Mesothelial cell of epicardium (in vitro differentiated cells): ENCODE measurements around the gene OR12D3. TPM values are rescaled to one million over a fixed set of nuclear protein-coding genes. Genes with fewer than 3 reads are reported as not detected.

Experiments used
- DNase-seq, 2 experiments: peaks; one replicate each; pipeline ENCODE4 v3.0.0; 2021; ENCODE audit warnings: low spot score in 2 of 2; ENCODE audit not compliant: unreplicated experiment in 2 of 2
- H3K27ac Mint-ChIP-seq: 2 replicates; pipeline ENCODE4 v1.8.0; 2021; ENCODE audit warnings: mixed read lengths
- H3K27me3 Mint-ChIP-seq: 2 replicates; pipeline ENCODE4 v1.8.0; 2021; ENCODE audit warnings: low read depth, mixed read lengths
- H3K36me3 Mint-ChIP-seq: 2 replicates; pipeline ENCODE4 v1.8.0; 2021; ENCODE audit warnings: mixed read lengths
- H3K4me1 Mint-ChIP-seq: 2 replicates; pipeline ENCODE4 v1.8.0; 2021; ENCODE audit warnings: mixed read lengths
- H3K4me3 Mint-ChIP-seq: 2 replicates; pipeline ENCODE4 v1.8.0; 2021; ENCODE audit warnings: mild to moderate bottlenecking, moderate library complexity, mixed read lengths
- H3K9me3 Mint-ChIP-seq: 2 replicates; pipeline ENCODE4 v1.8.0; 2021; ENCODE audit warnings: mixed read lengths
- CTCF ChIP-seq: fragments of 200-600 bp; sonication (generic); IDR thresholded peaks from one replicate; pipeline ENCODE4 v1.5.0; 2021; ENCODE audit warnings: antibody characterized with exemption; ENCODE audit not compliant: unreplicated experiment
- total RNA-seq: library from RNA; stranded (reverse); gene quantifications from 3 replicates; pipeline ENCODE4 v1.2.1, GENCODE V29; 2021

The OR12D3 gene
- total RNA-seq, 1 donor from 2014 or later, result not detected

GRCh38 chr6:29399525-29399924, 24.4 kb upstream of the OR12D3 start:
- no peak overlapping the region for H3K27ac Mint-ChIP-seq
- H3K36me3 Mint-ChIP-seq, result no peaks in the 10 kb centered on the region
- no peak overlapping the region for H3K4me3 Mint-ChIP-seq
- DNase-seq, result no peak
- H3K27me3 Mint-ChIP-seq, result peaks cover 52% of the 10 kb centered on the region
- H3K9me3 Mint-ChIP-seq, result no peaks in the 10 kb centered on the region
- no peak for TF ChIP-seq CTCF
- no peaks in the 10 kb centered on the region for H3K4me1 Mint-ChIP-seq

- Mint-ChIP-seq H3K4me3 (no peak within 1 kb of the TSS), H3K9me3 (no peaks in the 10 kb centered on the region), H3K27ac (no peak within 1 kb of the TSS), H3K36me3 (no peaks in the 10 kb centered on the region), H3K4me1 (no peaks in the 10 kb centered on the region), H3K27me3 (peaks cover 50% of the 10 kb centered on the region)
- DNase-seq, result no peak
- TF ChIP-seq CTCF, result no peak
Observed at GRCh38 chr6:29395331-29395730, 20.2 kb upstream of the OR12D3 start, which contains the start of gene OR12D2. Gene OR12D2, plus strand, starts transcription at chr6:29395631. Its CDS starts 1,069 bp downstream, at chr6:29396700.

- no peak overlapping the region for H3K4me3 Mint-ChIP-seq
- peaks cover 37% of the 10 kb centered on the region for H3K27me3 Mint-ChIP-seq
- no peaks in the 10 kb centered on the region for H3K4me1 Mint-ChIP-seq
- TF ChIP-seq CTCF, result no peak
- no peaks in the 10 kb centered on the region for H3K36me3 Mint-ChIP-seq
- no peaks in the 10 kb centered on the region for H3K9me3 Mint-ChIP-seq
- no peak for DNase-seq
- H3K27ac Mint-ChIP-seq, result no peak overlapping the region
Observed at GRCh38 chr6:29388533-29388932, 13.4 kb upstream of the OR12D3 start.

- no peaks in the 10 kb centered on the region for H3K4me1 Mint-ChIP-seq
- no peak for TF ChIP-seq CTCF
- no peaks in the 10 kb centered on the region for H3K36me3 Mint-ChIP-seq
- H3K4me3 Mint-ChIP-seq, result no peak overlapping the region
- no peak for DNase-seq
- H3K27ac Mint-ChIP-seq, result no peak overlapping the region
- peaks cover 19% of the 10 kb centered on the region for H3K27me3 Mint-ChIP-seq
- H3K9me3 Mint-ChIP-seq, result no peaks in the 10 kb centered on the region
Observed at GRCh38 chr6:29376003-29376402, 912 bp upstream of the OR12D3 start.

GRCh38 chr6:29368765-29369164, 6.3 kb downstream of the OR12D3 start, which contains the start of gene OR5V1:
Gene OR5V1, minus strand, starts transcription at chr6:29368865. Its CDS starts 12,670 bp downstream, at chr6:29356195.
- no peaks in the 10 kb centered on the region for H3K36me3 Mint-ChIP-seq
- H3K27ac Mint-ChIP-seq, result no peak within 1 kb of the TSS
- H3K4me3 Mint-ChIP-seq, result no peak within 1 kb of the TSS
- no peak for TF ChIP-seq CTCF
- H3K4me1 Mint-ChIP-seq, result no peaks in the 10 kb centered on the region
- H3K9me3 Mint-ChIP-seq, result no peaks in the 10 kb centered on the region
- H3K27me3 Mint-ChIP-seq, result peaks cover 31% of the 10 kb centered on the region
- no peak for DNase-seq

GRCh38 chr6:29355603-29356002, 19.5 kb downstream of the OR12D3 start:
- Mint-ChIP-seq H3K36me3 (no peaks in the 10 kb centered on the region), H3K4me1 (no peaks in the 10 kb centered on the region), H3K4me3 (no peak overlapping the region), H3K27ac (no peak overlapping the region), H3K27me3 (peaks cover 28% of the 10 kb centered on the region), H3K9me3 (peaks cover 17% of the 10 kb centered on the region)
- TF ChIP-seq CTCF, result no peak
- DNase-seq, result no peak
